ENCODE measurements around the gene ATF2. TPM values are rescaled to one million over a fixed set of nuclear protein-coding genes. Genes with fewer than 3 reads are reported as not detected.

The ATF2 gene, protein sequence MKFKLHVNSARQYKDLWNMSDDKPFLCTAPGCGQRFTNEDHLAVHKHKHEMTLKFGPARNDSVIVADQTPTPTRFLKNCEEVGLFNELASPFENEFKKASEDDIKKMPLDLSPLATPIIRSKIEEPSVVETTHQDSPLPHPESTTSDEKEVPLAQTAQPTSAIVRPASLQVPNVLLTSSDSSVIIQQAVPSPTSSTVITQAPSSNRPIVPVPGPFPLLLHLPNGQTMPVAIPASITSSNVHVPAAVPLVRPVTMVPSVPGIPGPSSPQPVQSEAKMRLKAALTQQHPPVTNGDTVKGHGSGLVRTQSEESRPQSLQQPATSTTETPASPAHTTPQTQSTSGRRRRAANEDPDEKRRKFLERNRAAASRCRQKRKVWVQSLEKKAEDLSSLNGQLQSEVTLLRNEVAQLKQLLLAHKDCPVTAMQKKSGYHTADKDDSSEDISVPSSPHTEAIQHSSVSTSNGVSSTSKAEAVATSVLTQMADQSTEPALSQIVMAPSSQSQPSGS
- total RNA-seq = 10 to 100 TPM; 42.9 to 48.4 TPM

DNA sequence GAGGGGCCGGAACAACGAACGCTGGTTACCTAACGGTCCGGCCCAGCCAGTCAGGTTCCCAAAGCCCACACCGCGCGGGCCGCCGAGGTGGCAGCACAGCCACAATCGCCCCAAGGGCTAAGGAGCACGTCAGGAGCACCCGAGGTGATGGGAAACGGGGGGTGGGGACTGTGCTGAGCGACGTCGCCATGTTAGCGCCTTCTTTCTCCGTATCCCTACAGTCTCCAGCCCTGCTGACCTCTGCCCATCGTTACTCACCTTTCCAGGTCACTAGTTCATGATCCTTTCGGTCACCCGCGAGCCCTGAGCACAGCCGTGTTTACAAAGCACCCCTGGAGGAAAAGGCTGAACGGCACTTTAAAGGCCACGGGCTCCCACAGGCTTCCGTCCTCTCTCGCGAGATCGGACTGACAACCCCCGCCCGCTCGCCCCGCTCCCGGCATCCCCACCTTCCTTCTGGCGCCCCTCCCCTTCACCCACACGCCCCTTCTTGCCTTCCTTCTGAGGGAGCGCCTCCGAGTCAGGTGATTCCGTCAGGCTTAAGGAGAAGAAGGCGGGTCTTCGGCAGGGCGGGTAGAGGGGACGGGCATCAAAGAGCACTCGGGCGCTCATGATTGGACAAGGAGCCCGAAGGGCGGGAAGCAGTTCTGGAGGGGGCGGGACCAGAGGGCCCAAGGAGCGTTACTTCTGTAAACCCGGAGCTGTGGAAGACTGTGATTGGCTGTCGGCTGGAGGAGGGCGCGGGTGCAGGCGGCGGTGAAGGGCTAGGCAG, at the start of gene ATF2:
Gene ATF2, minus strand, starts transcription at position 412 of the 772 bp plus-strand sequence. CDS start 31,760 bp downstream, outside the sequence.
- Mint-ChIP-seq H3K4me1 (ENCODE audit: low read depth) (peaks cover 37% of the 10 kb centered on the region), H3K4me3 (peak within 1 kb of the TSS; percentile 89), H3K9me3 (no peaks in the 10 kb centered on the region), H3K27ac (peak within 1 kb of the TSS; percentile 99), H3K27me3 (no peaks in the 10 kb centered on the region), H3K36me3 (ENCODE audit: low read depth) (peaks cover 11% of the 10 kb centered on the region)
- peak; percentile 99 for DNase-seq
- POLR2A ChIA-PET = interaction anchor here (0.9 to 4.1 kb wide), 3 partner anchors 10 to 48 kb away, joined by 3 to 23 read pairs (median 22); partner anchors contain the start of gene ATP5MC3
- ATAC-seq = peak; percentile 94
- intact Hi-C loops (cut with micrococcal nuclease) = no loop called here
- TF ChIP-seq, protein P1, sequence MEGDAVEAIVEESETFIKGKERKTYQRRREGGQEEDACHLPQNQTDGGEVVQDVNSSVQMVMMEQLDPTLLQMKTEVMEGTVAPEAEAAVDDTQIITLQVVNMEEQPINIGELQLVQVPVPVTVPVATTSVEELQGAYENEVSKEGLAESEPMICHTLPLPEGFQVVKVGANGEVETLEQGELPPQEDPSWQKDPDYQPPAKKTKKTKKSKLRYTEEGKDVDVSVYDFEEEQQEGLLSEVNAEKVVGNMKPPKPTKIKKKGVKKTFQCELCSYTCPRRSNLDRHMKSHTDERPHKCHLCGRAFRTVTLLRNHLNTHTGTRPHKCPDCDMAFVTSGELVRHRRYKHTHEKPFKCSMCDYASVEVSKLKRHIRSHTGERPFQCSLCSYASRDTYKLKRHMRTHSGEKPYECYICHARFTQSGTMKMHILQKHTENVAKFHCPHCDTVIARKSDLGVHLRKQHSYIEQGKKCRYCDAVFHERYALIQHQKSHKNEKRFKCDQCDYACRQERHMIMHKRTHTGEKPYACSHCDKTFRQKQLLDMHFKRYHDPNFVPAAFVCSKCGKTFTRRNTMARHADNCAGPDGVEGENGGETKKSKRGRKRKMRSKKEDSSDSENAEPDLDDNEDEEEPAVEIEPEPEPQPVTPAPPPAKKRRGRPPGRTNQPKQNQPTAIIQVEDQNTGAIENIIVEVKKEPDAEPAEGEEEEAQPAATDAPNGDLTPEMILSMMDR (IDR thresholded peaks at IDR 0.05) = no peak
- CTCF ChIA-PET = interaction anchor here (1.0 to 2.2 kb wide), 3 partner anchors 12 to 64 kb away, joined by 3 to 15 read pairs (median 4); partner anchors contain the start of gene ATP5MC3

DNA sequence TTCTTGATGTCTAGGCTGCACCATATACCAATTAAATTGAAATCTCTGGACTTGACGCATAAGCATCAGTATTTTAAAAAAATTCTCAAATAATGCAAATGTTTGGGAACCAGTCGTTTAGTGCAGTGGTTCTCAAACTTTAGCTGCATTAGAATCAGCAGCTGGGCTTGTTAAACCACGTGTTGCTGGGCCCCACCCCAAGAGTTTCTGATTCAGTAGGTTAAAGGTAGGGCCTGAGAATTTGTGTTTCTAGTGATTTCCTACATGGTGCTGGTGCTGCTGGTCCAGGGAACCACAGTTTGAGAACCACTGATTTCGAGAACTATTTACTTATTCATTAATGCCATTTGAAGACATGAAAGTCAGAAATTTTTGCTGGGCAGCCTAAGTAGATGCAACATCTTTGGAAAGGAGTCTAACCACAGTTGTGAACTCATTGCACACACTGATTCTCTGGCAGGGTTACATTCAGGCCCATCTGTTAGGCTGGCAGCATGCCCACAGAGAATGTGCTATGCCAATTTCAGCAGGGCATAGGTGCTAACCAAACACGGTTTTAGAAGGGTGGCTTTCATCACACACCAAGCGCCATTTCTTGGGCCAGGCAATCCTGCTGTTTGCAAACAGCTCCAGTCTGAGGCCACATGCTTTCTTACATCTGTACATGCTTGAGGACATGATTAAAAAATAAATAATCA, 39.9 kb upstream of the ATF2 start:
- Mint-ChIP-seq H3K36me3 (ENCODE audit: low read depth) (no peaks in the 10 kb centered on the region), H3K27me3 (peaks cover 4% of the 10 kb centered on the region), H3K4me1 (ENCODE audit: low read depth) (peaks cover 4% of the 10 kb centered on the region), H3K4me3 (no peak overlapping the region), H3K27ac (no peak overlapping the region), H3K9me3 (no peaks in the 10 kb centered on the region)
- DNase-seq (no peak), ATAC-seq (no peak)
- CTCF ChIA-PET = interaction anchor here (0.6 to 2.8 kb wide), 8 partner anchors 9 to 1258 kb away, joined by 3 to 17 read pairs (median 3); no protein-coding TSS in a partner anchor
- TF ChIP-seq, protein P1 (IDR thresholded peaks at IDR 0.05) = no peak
- POLR2A ChIA-PET = no interaction called here
- intact Hi-C loops (cut with micrococcal nuclease) = no loop called here

DNA sequence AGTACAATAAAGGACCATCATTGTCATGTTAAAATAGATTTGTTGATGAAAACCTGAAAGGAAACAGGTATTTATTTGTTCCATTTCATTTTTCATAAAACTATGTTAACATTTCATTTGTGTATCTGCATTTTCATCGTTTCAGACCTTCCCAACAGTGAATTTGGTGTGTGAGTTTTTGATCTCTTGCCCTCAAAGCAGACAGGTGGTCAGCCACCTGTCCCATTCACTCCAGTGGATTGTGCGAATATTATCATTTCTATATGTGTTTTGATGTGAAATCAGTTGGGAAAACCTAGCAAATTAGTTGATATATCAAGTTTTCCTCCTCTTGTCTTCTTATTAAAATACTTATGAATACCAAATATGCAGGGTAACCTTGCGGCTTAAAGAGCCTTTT, 38.9 kb upstream of the ATF2 start:
- H3K4me3 Mint-ChIP-seq = no peak overlapping the region
- POLR2A ChIA-PET = no interaction called here
- TF ChIP-seq, protein P1 (IDR thresholded peaks at IDR 0.05) = no peak

DNA sequence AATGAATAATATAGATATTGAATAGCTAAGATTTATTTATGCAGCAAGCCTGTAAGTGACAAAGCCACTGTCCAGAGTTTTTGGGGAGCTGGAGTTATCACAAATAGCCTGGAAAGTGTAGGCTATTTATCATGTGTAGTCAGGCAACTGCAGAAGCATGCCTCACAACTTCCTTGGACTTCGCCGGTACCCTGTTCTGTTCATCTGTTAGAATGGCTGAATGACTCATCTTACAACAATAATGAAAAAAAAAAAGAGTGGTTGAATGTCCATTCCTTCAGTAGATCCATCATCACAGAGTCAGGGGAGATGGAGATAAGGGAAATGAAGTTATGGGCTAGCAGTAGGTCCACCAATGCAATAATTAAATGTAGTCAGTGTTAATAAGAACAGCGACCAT, 37.5 kb upstream of the ATF2 start:
- Mint-ChIP-seq H3K27me3 (peaks cover 11% of the 10 kb centered on the region), H3K4me3 (no peak overlapping the region), H3K27ac (no peak overlapping the region), H3K4me1 (ENCODE audit: low read depth) (peaks cover 4% of the 10 kb centered on the region), H3K9me3 (no peaks in the 10 kb centered on the region), H3K36me3 (ENCODE audit: low read depth) (no peaks in the 10 kb centered on the region)
- CTCF ChIA-PET = interaction anchor here (1.5 to 2.4 kb wide), 3 partner anchors 18 to 123 kb away, joined by 6 to 33 read pairs (median 21); no protein-coding TSS in a partner anchor
- intact Hi-C loops (cut with micrococcal nuclease) = loop anchor here (2.0 kb wide), 1 partner anchor 77 kb away; no protein-coding TSS in a partner anchor
- POLR2A ChIA-PET = no interaction called here
- TF ChIP-seq, protein P1 (IDR thresholded peaks at IDR 0.05) = no peak
- ATAC-seq = no peak
- no peak for DNase-seq

More for the DNA sequence above, 38.9 kb upstream of the ATF2 start:
- no peak for ATAC-seq
- H3K9me3 Mint-ChIP-seq = no peaks in the 10 kb centered on the region
- H3K27me3 Mint-ChIP-seq = peaks cover 6% of the 10 kb centered on the region
- H3K36me3 Mint-ChIP-seq (ENCODE audit: low read depth) = no peaks in the 10 kb centered on the region
- DNase-seq = no peak
- H3K27ac Mint-ChIP-seq = no peak overlapping the region
- CTCF ChIA-PET = interaction anchor here (1.2 to 2.8 kb wide), 3 partner anchors 13 to 75 kb away, joined by 3 to 17 read pairs (median 4); no protein-coding TSS in a partner anchor
- intact Hi-C loops (cut with micrococcal nuclease) = no loop called here
- peaks cover 4% of the 10 kb centered on the region for H3K4me1 Mint-ChIP-seq (ENCODE audit: low read depth)
